ENCODE measurements around the gene ELF4.
"Not testable (repeated sequence)": the region's sequence is repeated elsewhere in the genome, so short reads cannot be mapped to it uniquely, and the experiment has no call there.

ELF4 gene

GRCh38 chrX:130121505-130121800, 11.2 kb upstream of the ELF4 start:
- Histone ChIP-seq H3K9me3 (ENCODE audit: low read length) (no peaks in the 10 kb centered on the region), H3K4me3 (ENCODE audit: low read length) (no peak overlapping the region), H2AFZ (ENCODE audit: low read depth, low read length) (no peak overlapping the region), H3K36me3 (ENCODE audit: insufficient read depth, low read length) (no peaks in the 10 kb centered on the region), H3K27me3 (ENCODE audit: insufficient read depth, low read length) (no peaks in the 10 kb centered on the region), H3K4me1 (ENCODE audit: insufficient read depth, low read length) (peaks cover 5% of the 10 kb centered on the region)

DNA sequence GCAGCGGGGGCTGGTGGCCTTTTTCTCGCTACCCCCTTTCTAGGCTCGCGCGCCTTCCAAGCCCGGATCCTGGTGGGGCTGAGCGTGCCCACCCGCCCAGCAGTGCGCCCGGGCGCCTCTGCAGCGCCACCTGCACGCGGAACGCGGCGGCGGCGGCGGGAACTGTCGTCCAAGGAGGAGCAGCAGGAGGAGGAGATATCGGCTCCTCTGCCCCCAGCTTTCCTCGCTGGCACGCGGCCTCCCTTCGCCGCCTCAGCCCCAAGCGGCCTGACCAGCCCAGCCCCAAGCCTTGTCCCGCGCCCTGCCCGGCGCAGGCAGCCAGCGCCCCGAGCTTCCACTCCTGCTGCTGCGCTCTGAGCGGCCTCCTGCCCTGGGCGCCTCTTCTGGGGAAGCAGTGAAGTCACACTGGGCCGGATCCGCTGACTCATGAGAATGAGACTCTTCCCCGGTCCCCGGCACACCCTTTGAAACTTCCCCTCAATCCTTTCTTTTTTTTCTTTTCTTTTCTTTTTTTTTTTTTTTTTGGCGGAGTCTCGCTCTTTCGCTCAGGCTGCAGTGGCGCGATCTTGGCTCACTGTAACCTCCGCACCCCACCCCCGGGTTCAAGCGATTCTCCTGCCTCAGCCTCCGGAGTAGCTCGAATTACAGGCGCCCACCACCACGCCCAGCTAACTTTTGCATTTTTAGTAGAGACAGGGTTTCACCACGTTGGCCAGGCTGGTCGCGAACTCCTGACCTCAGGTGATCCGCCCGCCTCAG, 10.6 kb upstream of the ELF4 start:
- no peak overlapping the region for H3K4me3 ChIP-seq (ENCODE audit: low read length)
- H3K9me3 ChIP-seq (ENCODE audit: low read length), result no peaks in the 10 kb centered on the region
- no peaks in the 10 kb centered on the region for H3K36me3 ChIP-seq (ENCODE audit: insufficient read depth, low read length)
- H2AFZ ChIP-seq (ENCODE audit: low read depth, low read length), result no peak overlapping the region
- H3K27me3 ChIP-seq (ENCODE audit: insufficient read depth, low read length), result no peaks in the 10 kb centered on the region
- peaks cover 5% of the 10 kb centered on the region for H3K4me1 ChIP-seq (ENCODE audit: insufficient read depth, low read length)

DNA sequence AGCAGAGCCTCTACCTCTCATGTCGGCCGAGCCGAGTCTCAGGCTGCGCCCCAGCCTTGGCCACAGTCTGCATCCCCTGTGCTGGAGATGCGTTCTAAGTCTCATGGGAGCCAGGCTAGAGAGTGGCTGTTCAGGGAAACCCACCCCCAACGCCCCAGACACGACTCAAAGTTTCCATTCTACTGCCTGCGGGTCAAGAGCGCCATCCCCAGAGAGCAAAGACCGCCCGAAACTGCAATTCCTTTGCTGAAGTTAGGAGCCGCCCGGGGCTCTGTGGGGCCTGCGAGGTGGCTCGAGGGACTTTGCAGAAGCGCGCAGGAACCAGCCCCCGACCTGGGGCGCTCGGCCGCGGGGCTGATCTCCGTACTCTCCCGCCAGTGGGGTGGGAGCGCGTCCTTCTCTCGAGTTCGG, 10.0 kb upstream of the ELF4 start:
- H3K27me3 ChIP-seq (ENCODE audit: insufficient read depth, low read length), result no peaks in the 10 kb centered on the region
- H3K4me1 ChIP-seq (ENCODE audit: insufficient read depth, low read length), result peaks cover 5% of the 10 kb centered on the region
- H3K9me3 ChIP-seq (ENCODE audit: low read length), result no peaks in the 10 kb centered on the region
- H3K4me3 ChIP-seq (ENCODE audit: low read length), result no peak overlapping the region
- no peak overlapping the region for H2AFZ ChIP-seq (ENCODE audit: low read depth, low read length)
- no peaks in the 10 kb centered on the region for H3K36me3 ChIP-seq (ENCODE audit: insufficient read depth, low read length)

GRCh38 chrX:130119312-130119898, 9.1 kb upstream of the ELF4 start:
- Histone ChIP-seq H3K4me3 (ENCODE audit: low read length) (no peak overlapping the region), H3K36me3 (ENCODE audit: insufficient read depth, low read length) (no peaks in the 10 kb centered on the region), H3K4me1 (ENCODE audit: insufficient read depth, low read length) (peaks cover 5% of the 10 kb centered on the region), H2AFZ (ENCODE audit: low read depth, low read length) (no peak overlapping the region), H3K9me3 (ENCODE audit: low read length) (no peaks in the 10 kb centered on the region), H3K27me3 (ENCODE audit: insufficient read depth, low read length) (no peaks in the 10 kb centered on the region)

GRCh38 chrX:130118441-130119311, 8.4 kb upstream of the ELF4 start:
- H3K4me1 ChIP-seq (ENCODE audit: insufficient read depth, low read length), result peaks cover 5% of the 10 kb centered on the region
- H3K36me3 ChIP-seq (ENCODE audit: insufficient read depth, low read length), result no peaks in the 10 kb centered on the region
- no peak overlapping the region for H3K4me3 ChIP-seq (ENCODE audit: low read length)
- no peaks in the 10 kb centered on the region for H3K9me3 ChIP-seq (ENCODE audit: low read length)
- H2AFZ ChIP-seq (ENCODE audit: low read depth, low read length), result no peak overlapping the region
- H3K27me3 ChIP-seq (ENCODE audit: insufficient read depth, low read length), result no peaks in the 10 kb centered on the region

- Histone ChIP-seq H3K36me3 (ENCODE audit: insufficient read depth, low read length) (no peaks in the 10 kb centered on the region), H2AFZ (ENCODE audit: low read depth, low read length) (no peak overlapping the region), H3K27me3 (ENCODE audit: insufficient read depth, low read length) (no peaks in the 10 kb centered on the region), H3K9me3 (ENCODE audit: low read length) (no peaks in the 10 kb centered on the region), H3K4me3 (ENCODE audit: low read length) (no peak overlapping the region), H3K4me1 (ENCODE audit: insufficient read depth, low read length) (peaks cover 5% of the 10 kb centered on the region)
Measured at GRCh38 chrX:130117166-130117565, 6.9 kb upstream of the ELF4 start.

DNA sequence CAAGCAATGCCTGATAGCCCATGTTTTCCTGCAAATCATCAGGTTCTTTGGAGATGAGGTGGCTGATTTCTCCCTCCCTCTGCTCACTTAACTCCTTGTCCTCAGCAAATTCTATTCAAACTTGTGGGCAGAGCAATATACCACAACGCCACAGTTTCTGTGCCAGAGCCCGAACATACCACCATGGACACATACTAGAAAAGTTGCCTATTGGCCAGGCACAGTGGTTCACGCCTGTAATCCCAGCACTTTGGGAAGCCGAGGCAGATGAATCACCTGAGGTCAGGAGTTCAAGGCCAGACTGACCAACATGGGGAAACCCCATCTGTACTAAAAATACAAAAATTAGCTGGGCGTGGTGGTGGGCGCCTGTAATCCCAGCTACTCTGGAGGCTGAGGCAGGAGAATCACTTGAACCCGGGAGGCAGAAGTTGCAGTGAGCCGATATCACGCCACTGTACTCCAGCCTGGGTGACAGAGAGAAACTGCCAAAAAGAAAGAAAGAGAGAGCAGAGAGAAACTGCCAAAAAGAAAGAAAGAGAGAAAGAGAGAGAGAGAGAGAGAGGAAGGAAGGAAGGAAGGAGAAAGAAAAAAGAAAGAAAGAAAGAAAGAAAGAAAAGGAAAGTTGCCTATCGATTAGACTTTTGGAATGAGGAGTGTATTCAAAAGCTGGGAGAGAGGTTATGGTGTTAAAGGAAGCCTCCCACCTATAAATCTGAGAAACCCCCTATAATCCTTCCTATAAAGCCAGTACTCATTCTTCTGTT, 5.0 kb upstream of the ELF4 start:
- H3K27me3 ChIP-seq (ENCODE audit: insufficient read depth, low read length); H3K9me3 ChIP-seq (ENCODE audit: low read length); H3K4me3 ChIP-seq (ENCODE audit: low read length); H2AFZ ChIP-seq (ENCODE audit: low read depth, low read length); H3K36me3 ChIP-seq (ENCODE audit: insufficient read depth, low read length); H3K4me1 ChIP-seq (ENCODE audit: insufficient read depth, low read length): not testable (repeated sequence)

DNA sequence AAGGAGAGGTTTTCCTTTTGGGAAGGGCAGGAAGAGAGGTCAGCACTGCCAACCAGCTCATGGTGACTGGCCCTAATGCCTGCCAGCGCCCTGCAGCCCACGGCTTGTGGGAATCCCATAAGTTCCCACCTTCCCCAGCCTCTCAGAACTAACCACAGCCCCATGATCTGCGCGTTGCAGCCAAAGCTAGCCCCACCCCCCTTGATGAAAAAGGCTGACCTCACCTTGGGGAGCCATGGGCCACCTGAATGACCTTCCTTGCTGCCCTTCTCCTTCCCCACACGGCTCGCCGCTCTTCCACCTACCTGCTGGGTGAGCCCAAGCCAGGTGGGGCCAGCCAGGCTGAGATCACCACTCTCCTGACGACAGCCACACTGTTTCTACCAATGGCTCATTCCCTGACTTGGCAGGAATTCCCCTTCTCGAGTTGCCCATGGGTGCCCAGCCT, 3.9 kb upstream of the ELF4 start:
- H3K4me3 ChIP-seq (ENCODE audit: low read length), result no peak overlapping the region
- H3K36me3 ChIP-seq (ENCODE audit: insufficient read depth, low read length), result no peaks in the 10 kb centered on the region
- no peak overlapping the region for H2AFZ ChIP-seq (ENCODE audit: low read depth, low read length)
- H3K27me3 ChIP-seq (ENCODE audit: insufficient read depth, low read length), result no peaks in the 10 kb centered on the region
- peaks cover 5% of the 10 kb centered on the region for H3K4me1 ChIP-seq (ENCODE audit: insufficient read depth, low read length)
- no peaks in the 10 kb centered on the region for H3K9me3 ChIP-seq (ENCODE audit: low read length)

GRCh38 chrX:130111220-130112154, 1.2 kb upstream of the ELF4 start:
- no peak overlapping the region for H3K4me3 ChIP-seq (ENCODE audit: low read length)
- H3K4me1 ChIP-seq (ENCODE audit: insufficient read depth, low read length), result peaks cover 3% of the 10 kb centered on the region
- no peaks in the 10 kb centered on the region for H3K27me3 ChIP-seq (ENCODE audit: insufficient read depth, low read length)
- no peaks in the 10 kb centered on the region for H3K9me3 ChIP-seq (ENCODE audit: low read length)
- H3K36me3 ChIP-seq (ENCODE audit: insufficient read depth, low read length), result no peaks in the 10 kb centered on the region
- no peak overlapping the region for H2AFZ ChIP-seq (ENCODE audit: low read depth, low read length)

DNA sequence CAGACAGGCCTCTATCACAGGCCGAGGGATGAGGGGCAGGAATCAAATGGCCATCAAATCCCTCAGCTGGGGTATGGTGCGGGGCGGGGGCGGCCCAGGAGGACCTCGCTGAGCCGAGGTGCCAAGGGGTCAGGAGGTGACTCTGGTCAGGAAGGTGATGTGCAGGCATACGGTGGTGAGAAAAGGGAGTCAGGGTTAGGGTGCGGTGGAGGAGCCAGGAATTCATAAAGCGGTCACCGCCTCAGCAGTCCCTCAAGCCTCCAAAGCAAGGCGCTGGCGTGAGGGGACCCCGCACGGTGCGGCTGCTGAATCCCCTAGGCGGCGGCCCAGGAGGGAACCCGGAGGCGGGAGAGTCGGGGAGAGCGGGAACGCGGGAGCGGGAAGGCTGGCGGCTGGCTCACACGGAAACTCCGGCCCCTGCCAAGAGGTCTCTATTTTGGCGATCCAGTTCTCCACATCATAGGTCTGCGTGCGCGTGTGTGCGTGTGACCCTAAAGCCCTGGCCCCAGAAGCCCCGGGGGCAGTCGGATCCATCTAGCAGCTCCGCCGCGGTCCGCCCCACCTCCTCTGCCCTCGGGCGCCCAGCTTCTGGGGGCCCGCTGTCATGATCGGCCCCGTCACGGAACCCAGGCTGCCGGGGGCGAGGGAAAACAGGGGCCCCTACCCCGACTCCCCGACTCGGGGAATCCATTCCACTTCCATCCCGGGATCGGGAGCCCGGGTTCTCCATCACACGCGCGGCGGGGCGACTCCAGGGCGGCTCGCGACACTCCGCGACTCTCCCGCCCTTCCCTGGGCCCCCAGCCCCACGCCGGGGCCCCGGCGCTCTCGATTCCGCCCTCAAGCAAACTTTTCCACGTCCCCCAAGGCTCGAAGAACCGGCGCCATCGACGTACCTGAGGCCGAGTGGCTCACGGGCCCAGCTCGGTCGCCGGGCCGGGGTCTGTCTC, 593 bp downstream of the ELF4 start:
- Histone ChIP-seq H3K36me3 (ENCODE audit: insufficient read depth, low read length) (no peaks in the 10 kb centered on the region), H3K4me1 (ENCODE audit: insufficient read depth, low read length) (peaks cover 15% of the 10 kb centered on the region), H2AFZ (ENCODE audit: low read depth, low read length) (peak overlapping the region; percentile 36), H3K4me3 (ENCODE audit: low read length) (peak overlapping the region; percentile 37), H3K27me3 (ENCODE audit: insufficient read depth, low read length) (no peaks in the 10 kb centered on the region), H3K9me3 (ENCODE audit: low read length) (no peaks in the 10 kb centered on the region)

- Histone ChIP-seq H2AFZ (ENCODE audit: low read depth, low read length) (no peak overlapping the region), H3K36me3 (ENCODE audit: insufficient read depth, low read length) (no peaks in the 10 kb centered on the region), H3K4me3 (ENCODE audit: low read length) (no peak overlapping the region), H3K27me3 (ENCODE audit: insufficient read depth, low read length) (no peaks in the 10 kb centered on the region), H3K9me3 (ENCODE audit: low read length) (no peaks in the 10 kb centered on the region), H3K4me1 (ENCODE audit: insufficient read depth, low read length) (peaks cover 15% of the 10 kb centered on the region)
Measured at GRCh38 chrX:130108647-130109428, 1.5 kb downstream of the ELF4 start.
